Left lung (tissue), 10 donors: Measurements from ENCODE around the gene GOLGA6L9. TPM values are rescaled to one million over a fixed set of nuclear protein-coding genes. Genes with fewer than 3 reads are reported as not detected.
"Not testable (repeated sequence)": the region's sequence is repeated elsewhere in the genome, so short reads cannot be mapped to it uniquely, and the experiment has no call there.

Experiments
- ATAC-seq: fragments of 200-7000 bp; cut with Tn5 transposase; one replicate; pipeline ENCODE4 v1.9.1; 2020; ENCODE audit warnings: moderate library complexity
- DNase-seq, 4 donors: peaks; one replicate each; pipeline ENCODE4 v3.0.0-alpha.2; 2013 to 2020
- H3K27ac ChIP-seq, 2 donors: fragments of 200-600 bp; sonication (generic) in 1 of 2; one replicate each; pipeline versions ENCODE4 v1.5.0 to v1.8.0; 2020 to 2021
- H3K27me3 ChIP-seq, 2 donors: fragments of 200-600 bp; sonication (generic) in 1 of 2; one replicate each; pipeline versions ENCODE4 v1.5.0 to v1.8.0; 2020 to 2021
- H3K36me3 ChIP-seq, 2 donors: fragments of 200-600 bp; sonication (generic) in 1 of 2; one replicate each; pipeline versions ENCODE4 v1.5.0 to v1.8.0; 2020 to 2021
- H3K4me1 ChIP-seq, 2 donors: fragments of 200-600 bp; one replicate each; pipeline ENCODE4 v1.8.0; 2021
- H3K4me3 ChIP-seq, 2 donors: fragments of 200-600 bp; sonication (generic) in 1 of 2; one replicate each; pipeline versions ENCODE4 v1.5.0 to v1.8.0; 2020 to 2021; ENCODE audit warnings: mild to moderate bottlenecking in 1 of 2
- H3K9me3 ChIP-seq, 2 donors: fragments of 200-600 bp; sonication (generic) in 1 of 2; one replicate each; pipeline versions ENCODE4 v1.5.0 to v1.8.0; 2020 to 2021
- intact Hi-C, 2 donors: fragments of 100-400 bp; cut with DNase I; formaldehyde crosslinking; loops; one replicate each; pipeline versions ENCODE4 v1.11.2 to v1.14.2; 2022
- polyA plus RNA-seq, 6 donors: library from polyadenylated mRNA; unstranded; fragments of 120-200 nt; gene quantifications; one replicate each; pipeline ENCODE4 v1.2.1, GENCODE V29; 2013; ENCODE audit not compliant: insufficient read length in 6 of 6
- total RNA-seq, 2 donors: library from RNA; stranded (reverse); fragmentation: NEBNext Ultra II Directional; extraction: Animal tissue kit (Norgen Biotek cat#: 25700); gene quantifications; one replicate each; pipeline ENCODE4 v1.2.1, GENCODE V29; 2021
- TF ChIP-seq, protein P1 (sequence below), 2 donors: fragments of 200-600 bp; sonication (generic) in 1 of 2; IDR thresholded peaks; one replicate each; pipeline versions ENCODE4 v1.5.0 to v1.8.0; 2021; ENCODE audit warnings: antibody characterized with exemption in 2 of 2
- donor health status: DM: no; HTN: yes; CAD: no.
- donor health status: DM: no; HTN: no; CAD: no.

The GOLGA6L9 gene
- total and polyA plus RNA-seq, 8 donors = 2.7 to 16.5 (median 12.8) TPM

DNA sequence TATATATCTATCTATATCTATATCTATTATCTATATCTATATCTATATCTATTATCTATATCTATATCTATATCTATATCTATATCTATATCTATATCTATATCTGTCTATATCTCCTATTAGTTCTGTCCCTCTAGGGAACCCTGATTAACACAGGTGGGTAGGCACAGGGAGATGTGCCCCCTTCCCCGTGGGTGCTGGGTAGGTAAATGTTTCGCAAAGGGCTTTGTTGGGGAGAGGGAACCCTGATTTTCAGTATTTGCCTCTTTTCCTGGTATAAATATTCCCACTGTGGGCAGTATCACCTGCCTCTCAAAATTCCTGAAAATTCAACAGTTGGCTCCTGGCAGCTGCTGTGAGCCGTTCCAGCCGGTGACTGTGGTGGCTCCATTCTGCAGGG is 27.7 kb downstream of the GOLGA6L9 start:
- H3K4me1 ChIP-seq, H3K9me3 ChIP-seq, H3K36me3 ChIP-seq, intact Hi-C loops, H3K4me3 ChIP-seq, ATAC-seq, H3K27me3 ChIP-seq, DNase-seq, H3K27ac ChIP-seq: not testable (repeated sequence)

DNA sequence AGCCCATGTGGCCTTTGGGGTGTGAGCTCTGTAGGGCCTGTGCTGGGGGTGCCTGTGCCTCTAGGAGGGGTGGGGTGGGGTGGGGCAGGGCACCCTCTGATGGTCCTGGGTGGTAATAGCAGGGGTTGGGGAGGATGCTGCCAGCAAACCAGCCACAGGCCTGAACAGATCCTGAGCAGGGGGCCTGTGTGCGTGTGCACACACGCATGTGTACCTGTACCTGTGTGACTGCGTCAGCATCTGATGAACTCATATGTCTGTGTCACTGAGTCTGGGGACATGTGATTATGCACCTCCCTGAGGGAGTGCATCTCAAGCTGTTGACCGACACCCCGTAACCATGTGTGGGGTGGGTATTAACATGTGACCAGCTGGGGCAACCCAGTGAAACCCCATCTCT is 36.0 kb downstream of the GOLGA6L9 start:
- ATAC-seq, H3K36me3 ChIP-seq, H3K4me1 ChIP-seq, H3K27ac ChIP-seq, intact Hi-C loops, H3K4me3 ChIP-seq, DNase-seq, H3K27me3 ChIP-seq, H3K9me3 ChIP-seq: not testable (repeated sequence)

DNA sequence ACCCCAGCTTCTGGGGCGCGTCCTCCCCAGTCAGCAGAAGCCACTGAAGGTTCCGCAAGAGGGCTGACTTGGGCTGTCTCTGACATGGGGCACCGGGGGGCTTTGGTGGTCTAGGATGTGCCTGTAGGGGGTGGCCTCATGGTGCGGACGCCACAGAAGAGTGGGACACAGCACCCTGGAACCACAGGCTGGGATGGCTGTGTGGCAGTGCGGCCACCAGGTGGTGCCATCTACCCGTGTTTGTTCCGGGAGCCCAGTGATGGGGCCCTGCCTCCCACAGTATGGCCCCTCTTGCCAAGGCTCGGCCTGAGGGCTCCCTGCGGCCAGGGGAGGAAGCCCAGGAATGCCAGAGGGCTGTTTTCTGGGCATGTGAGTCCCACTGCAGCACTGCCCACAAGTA is 38.6 kb downstream of the GOLGA6L9 start:
- H3K27me3 ChIP-seq, H3K4me3 ChIP-seq, H3K27ac ChIP-seq, H3K36me3 ChIP-seq, H3K9me3 ChIP-seq, intact Hi-C loops, H3K4me1 ChIP-seq: not testable (repeated sequence)
- DNase-seq (peak in 1 of 4 donors; percentile 51), ATAC-seq (peak; percentile 97)
- TF ChIP-seq, protein P1, sequence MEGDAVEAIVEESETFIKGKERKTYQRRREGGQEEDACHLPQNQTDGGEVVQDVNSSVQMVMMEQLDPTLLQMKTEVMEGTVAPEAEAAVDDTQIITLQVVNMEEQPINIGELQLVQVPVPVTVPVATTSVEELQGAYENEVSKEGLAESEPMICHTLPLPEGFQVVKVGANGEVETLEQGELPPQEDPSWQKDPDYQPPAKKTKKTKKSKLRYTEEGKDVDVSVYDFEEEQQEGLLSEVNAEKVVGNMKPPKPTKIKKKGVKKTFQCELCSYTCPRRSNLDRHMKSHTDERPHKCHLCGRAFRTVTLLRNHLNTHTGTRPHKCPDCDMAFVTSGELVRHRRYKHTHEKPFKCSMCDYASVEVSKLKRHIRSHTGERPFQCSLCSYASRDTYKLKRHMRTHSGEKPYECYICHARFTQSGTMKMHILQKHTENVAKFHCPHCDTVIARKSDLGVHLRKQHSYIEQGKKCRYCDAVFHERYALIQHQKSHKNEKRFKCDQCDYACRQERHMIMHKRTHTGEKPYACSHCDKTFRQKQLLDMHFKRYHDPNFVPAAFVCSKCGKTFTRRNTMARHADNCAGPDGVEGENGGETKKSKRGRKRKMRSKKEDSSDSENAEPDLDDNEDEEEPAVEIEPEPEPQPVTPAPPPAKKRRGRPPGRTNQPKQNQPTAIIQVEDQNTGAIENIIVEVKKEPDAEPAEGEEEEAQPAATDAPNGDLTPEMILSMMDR (IDR thresholded peaks at IDR 0.05) = peak in 1 of 2 donors; percentile 37

DNA sequence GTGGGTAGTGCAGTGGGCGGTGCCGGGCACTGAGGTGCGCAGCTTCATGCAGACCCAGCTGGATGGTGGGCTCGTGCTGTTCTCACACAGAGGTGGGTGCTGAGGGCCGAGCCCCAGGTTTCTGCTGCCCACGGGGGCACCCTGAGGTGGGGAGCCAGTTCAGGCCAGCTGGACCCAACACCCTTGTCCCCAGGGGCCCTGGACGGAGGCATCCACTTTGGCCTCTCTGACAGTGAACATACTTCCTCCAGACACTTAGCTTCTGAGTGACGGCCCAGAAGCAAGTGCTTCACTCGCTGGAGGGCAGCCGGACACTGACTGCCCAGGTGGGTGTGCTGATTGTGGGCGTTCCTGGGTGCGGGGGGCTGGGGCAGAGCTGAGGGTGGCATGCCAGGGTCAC is 39.8 kb downstream of the GOLGA6L9 start:
- intact Hi-C loops, H3K27me3 ChIP-seq, H3K4me3 ChIP-seq, H3K4me1 ChIP-seq, H3K36me3 ChIP-seq, DNase-seq, H3K9me3 ChIP-seq, H3K27ac ChIP-seq: not testable (repeated sequence)
- peak; percentile 48 for ATAC-seq

DNA sequence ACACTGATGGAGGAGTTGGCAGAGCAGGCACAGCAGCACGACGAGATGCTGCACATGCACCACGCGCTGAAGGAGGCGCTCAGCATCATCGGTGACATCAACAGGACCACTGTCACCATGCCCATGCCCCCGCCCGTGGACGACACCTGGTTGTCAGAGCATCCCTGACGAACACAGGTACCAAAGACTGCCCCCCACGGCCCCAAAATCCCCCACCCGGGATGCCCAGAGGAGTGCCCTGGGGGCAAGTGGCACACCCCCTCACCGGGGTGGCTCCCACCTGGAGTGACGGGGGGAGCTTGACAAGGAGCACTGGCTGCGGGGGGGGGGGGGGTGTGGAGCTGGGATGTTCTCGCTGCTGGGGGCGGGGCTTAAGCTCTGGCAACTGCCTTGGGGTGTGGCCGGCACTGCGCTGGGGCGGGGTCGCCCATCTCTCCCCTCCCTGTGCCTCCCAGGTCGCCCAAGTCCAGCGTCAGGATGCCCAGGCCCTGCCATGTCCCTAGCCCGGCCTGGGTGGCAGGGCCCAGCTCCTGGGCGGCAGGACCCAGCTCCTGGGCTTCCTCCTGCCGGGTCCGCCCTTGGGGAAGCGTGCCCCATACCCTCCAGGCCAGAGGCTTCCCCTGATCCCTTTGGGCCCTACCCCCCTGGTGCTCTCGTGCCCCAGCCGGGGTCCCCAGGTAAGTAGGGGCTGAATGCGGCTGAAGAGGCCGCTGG is 42.8 kb downstream of the GOLGA6L9 start:
- peaks cover 0 to 11% of the 10 kb centered on the region in 2 donors for H3K36me3 ChIP-seq
- H3K4me1 ChIP-seq, ATAC-seq, H3K9me3 ChIP-seq, H3K4me3 ChIP-seq, H3K27me3 ChIP-seq, intact Hi-C loops, H3K27ac ChIP-seq: not testable (repeated sequence)
- DNase-seq = peak in 1 of 4 donors; percentile 83

DNA sequence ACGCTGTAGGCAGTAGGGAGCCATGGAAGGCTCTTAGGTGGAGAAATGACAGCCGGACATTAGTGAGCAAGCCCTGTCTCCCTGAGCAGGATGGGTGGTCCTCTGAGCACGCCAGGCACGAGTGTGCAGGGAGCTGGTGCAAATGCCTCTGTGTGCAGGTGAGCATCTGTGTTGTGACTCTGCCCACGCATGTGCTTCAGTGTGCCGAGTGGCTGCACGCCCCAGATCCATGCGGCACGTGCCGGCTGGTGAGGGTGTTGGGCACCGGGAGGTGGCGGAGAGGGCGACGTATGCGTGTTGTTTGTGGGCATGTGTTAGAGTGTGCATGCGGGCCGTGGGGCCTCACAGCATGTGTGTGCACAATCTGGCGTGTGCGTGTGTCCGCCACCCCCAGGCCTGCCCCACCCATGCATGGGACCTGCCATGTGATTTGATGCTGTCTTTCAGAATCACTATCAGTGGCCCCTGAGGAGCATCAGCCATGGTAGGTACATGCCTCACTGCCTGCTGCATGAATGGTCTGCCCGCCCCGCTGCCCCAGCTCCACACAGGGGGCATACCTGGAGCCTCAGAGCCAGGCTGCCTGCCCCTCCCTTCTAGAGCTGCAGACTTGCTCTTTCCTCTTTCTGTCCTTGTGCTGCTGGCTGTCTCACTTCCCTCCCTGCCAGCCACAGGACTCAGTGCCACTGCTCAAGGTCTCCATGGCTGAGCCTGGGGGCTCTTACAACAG is 45.1 kb downstream of the GOLGA6L9 start:
- H3K9me3 ChIP-seq, H3K4me1 ChIP-seq, ATAC-seq, H3K27me3 ChIP-seq, H3K27ac ChIP-seq, intact Hi-C loops, H3K4me3 ChIP-seq: not testable (repeated sequence)
- peaks cover 0 to 11% of the 10 kb centered on the region in 2 donors for H3K36me3 ChIP-seq
- peak in 1 of 4 donors; percentile 81 for DNase-seq

DNA sequence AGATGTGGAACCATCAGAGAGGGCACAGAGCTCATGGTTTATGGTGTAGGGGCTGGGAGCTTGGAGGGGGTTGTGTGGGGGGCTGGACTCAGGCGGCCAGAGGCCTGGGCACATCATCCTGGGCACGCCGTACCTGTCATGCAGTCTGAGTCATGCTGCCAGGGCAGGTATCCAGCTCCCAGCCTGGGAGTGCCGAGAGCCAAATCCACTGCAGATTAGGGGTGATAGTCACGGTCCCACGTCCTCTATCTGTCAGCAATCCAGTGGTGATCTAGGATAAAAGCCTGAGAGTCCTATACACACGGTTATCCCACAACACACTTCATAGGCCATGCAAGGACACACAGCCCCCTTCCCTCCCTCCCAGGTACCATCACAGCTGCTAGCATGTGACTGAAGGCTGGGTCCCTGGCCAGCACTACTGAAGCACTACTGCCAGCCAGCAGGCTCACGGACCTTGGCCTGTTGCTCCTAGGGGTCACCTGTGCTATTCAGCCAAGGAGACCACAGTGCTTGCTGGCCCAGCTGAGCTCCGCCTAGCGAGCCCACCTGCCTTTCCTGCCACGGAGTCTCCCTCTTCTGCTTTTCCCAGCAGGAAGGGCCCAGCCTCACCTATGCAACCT is 45.8 kb downstream of the GOLGA6L9 start:
- intact Hi-C loops, H3K27ac ChIP-seq, ATAC-seq: not testable (repeated sequence)

DNA sequence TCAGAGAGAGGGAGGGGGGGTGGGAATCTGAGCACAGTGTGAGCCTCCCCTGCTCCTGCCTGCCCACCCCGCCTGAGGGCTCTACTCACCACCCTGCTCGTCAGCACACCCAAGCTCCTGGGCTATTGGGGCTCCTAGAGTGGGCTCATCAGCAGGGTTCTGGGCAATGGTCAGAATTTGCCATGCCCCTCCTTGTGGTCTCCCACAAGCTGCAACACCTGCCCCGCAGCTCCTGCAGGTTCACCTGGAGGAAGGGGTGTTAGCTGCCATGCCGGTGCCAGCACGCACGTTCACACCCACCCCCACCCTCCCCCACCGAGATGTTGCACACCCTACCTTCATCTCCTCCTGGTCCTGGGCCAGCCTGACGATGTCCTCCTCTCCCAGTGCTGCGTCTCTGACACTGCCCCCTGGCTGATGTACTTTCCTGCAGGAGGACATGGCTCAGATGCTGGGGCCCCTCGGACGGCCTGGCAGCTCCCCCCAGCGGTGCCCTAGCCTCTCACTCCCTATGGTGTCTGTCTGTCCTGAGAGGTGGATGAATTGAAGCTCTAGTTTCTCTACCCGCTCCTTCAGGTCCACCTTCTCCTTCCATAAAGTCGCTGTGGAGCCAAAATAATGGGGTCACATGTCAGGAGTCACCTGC is 47.2 kb downstream of the GOLGA6L9 start:
- not testable (repeated sequence) for ATAC-seq, H3K9me3 ChIP-seq

More for the DNA sequence above, 45.8 kb downstream of the GOLGA6L9 start:
- H3K9me3 ChIP-seq, H3K27me3 ChIP-seq, H3K4me3 ChIP-seq, H3K4me1 ChIP-seq: not testable (repeated sequence)
- peaks cover 0 to 11% of the 10 kb centered on the region in 2 donors for H3K36me3 ChIP-seq
- peak in 1 of 4 donors; percentile 61 for DNase-seq

DNA sequence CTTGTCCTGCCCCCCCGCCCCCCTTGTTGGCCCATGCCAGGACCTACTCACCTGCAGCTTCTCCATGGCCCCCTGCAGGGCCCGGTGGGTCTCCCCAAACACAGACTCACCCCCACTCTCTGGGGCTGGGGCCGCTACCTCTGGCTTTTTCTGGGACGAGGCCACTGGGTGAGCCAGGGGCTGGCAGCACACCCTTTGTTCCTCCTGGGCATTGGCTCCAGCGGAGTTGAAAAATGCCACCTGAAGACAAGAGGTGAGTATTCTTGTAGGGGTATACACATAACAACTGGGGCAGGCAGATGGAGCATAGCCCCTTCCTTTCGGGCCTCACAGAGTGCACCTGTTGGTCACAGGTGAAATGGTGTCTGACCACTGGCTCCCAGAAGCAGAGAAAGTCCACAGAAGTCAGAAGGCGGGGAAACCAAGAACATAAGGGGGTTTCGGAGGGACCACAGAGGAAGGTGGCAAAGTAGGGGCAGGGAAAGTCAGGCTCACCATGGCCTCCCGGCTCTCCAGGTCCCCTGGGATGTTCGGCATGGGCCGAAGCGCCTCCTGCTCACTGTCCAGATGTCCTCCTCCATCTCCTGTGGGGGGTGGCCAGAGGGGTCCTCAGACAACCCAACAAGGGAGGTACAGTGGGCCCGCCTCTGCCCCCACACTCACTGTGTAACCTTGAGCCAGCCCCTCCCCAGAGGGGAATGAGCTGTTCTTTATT is 47.9 kb downstream of the GOLGA6L9 start:
- ATAC-seq, H3K9me3 ChIP-seq, H3K4me1 ChIP-seq, H3K27ac ChIP-seq, intact Hi-C loops, H3K4me3 ChIP-seq, H3K27me3 ChIP-seq: not testable (repeated sequence)
- peak in 1 of 4 donors; percentile 53 for DNase-seq
- H3K36me3 ChIP-seq = peaks cover 0 to 11% of the 10 kb centered on the region in 2 donors

More for the DNA sequence above, 47.2 kb downstream of the GOLGA6L9 start:
- peaks cover 0 to 11% of the 10 kb centered on the region in 2 donors for H3K36me3 ChIP-seq
- intact Hi-C loops, H3K4me3 ChIP-seq, H3K27ac ChIP-seq, H3K27me3 ChIP-seq, H3K4me1 ChIP-seq: not testable (repeated sequence)
- peak in 1 of 4 donors; percentile 60 for DNase-seq
